Neural cell (in vitro differentiated cells): ENCODE results near the gene HAL. TPM values are rescaled to one million over a fixed set of nuclear protein-coding genes. Genes with fewer than 3 reads are reported as not detected.

Experiments
- H2AFZ ChIP-seq: fragments of 200-600, 300-800 bp; sonication (generic), shearing (Covaris generic); 2 replicates; pipeline ENCODE4 v1.6.0; 2014; ENCODE audit warnings: low read depth, mild to moderate bottlenecking, antibody characterized with exemption, low read length, moderate library complexity
- H3F3A ChIP-seq: fragments of 200-600 bp; shearing (Covaris generic); 2 replicates; pipeline ENCODE4 v1.6.1; 2016; ENCODE audit warnings: mild to moderate bottlenecking, moderate library complexity, mixed read lengths, antibody characterized with exemption, low read length; ENCODE audit not compliant: insufficient read depth, poor library complexity, severe bottlenecking
- H3K27ac ChIP-seq: fragments of 200-600, 300-800 bp; sonication (generic), shearing (Covaris generic); 2 replicates; pipeline ENCODE4 v1.5.1; 2014; ENCODE audit warnings: mild to moderate bottlenecking, low read length, moderate library complexity
- H3K27me3 ChIP-seq: fragments of 300-800, 200-600 bp; sonication (generic), shearing (Covaris generic); 2 replicates; pipeline ENCODE4 v1.6.0; 2014; ENCODE audit warnings: mild to moderate bottlenecking, low read depth, low read length, moderate library complexity; ENCODE audit not compliant: insufficient read depth
- H3K36me3 ChIP-seq: fragments of 300-800, 200-600 bp; sonication (generic), shearing (Covaris generic); 2 replicates; pipeline ENCODE4 v1.5.1; 2014; ENCODE audit warnings: mild to moderate bottlenecking, antibody characterized with exemption, low read length, moderate library complexity; ENCODE audit not compliant: insufficient read depth
- H3K4me2 ChIP-seq: fragments of 300-800, 200-600 bp; sonication (generic), shearing (Covaris generic); 2 replicates; pipeline ENCODE4 v1.6.0; 2014; ENCODE audit warnings: mild to moderate bottlenecking, low read length
- H3K4me3 ChIP-seq: fragments of 300-800, 200-600 bp; sonication (generic), shearing (Covaris generic); 2 replicates; pipeline ENCODE4 v1.5.1; 2014; ENCODE audit warnings: mild to moderate bottlenecking, low read length, moderate library complexity
- H3K79me2 ChIP-seq: fragments of 200-600 bp; shearing (Covaris generic); replicated peaks from 2 replicates; pipeline ENCODE4 v1.6.0; 2014; ENCODE audit warnings: mild to moderate bottlenecking, low read length, moderate library complexity; ENCODE audit not compliant: insufficient read depth
- H3K9ac ChIP-seq: fragments of 300-800, 200-600 bp; sonication (generic), shearing (Covaris generic); 2 replicates; pipeline ENCODE4 v1.6.1; 2016; ENCODE audit warnings: mild to moderate bottlenecking, low read length, mixed read lengths
- H3K9me2 ChIP-seq: fragments of 200-600 bp; shearing (Covaris generic); 2 replicates; pipeline ENCODE4 v1.6.1; 2016; ENCODE audit warnings: mild to moderate bottlenecking, low read length, mixed read lengths; ENCODE audit not compliant: insufficient read depth
- H3K9me3 ChIP-seq: fragments of 200-600, 300-800 bp; sonication (generic), shearing (Covaris generic); 2 replicates; pipeline ENCODE4 v1.6.1; 2016; ENCODE audit warnings: mild to moderate bottlenecking, mixed run types, low read length, moderate library complexity, mixed read lengths
- H4K20me1 ChIP-seq: fragments of 200-600 bp; shearing (Covaris generic); 2 replicates; pipeline ENCODE4 v1.6.1; 2016; ENCODE audit warnings: mild to moderate bottlenecking, mixed run types; ENCODE audit not compliant: insufficient read depth
- CTCF ChIP-seq: fragments of 450-650 bp; IDR thresholded peaks from 2 replicates; pipeline ENCODE4 v1.5.1; 2014; ENCODE audit warnings: antibody characterized with exemption, mild to moderate bottlenecking, moderate library complexity; ENCODE audit not compliant: poor library complexity, severe bottlenecking
- EP300 ChIP-seq: fragments of 450-650 bp; conservative IDR thresholded peaks from 2 replicates; pipeline ENCODE4 v1.6.1; 2014; ENCODE audit warnings: antibody characterized with exemption, mild to moderate bottlenecking, moderate library complexity; ENCODE audit not compliant: poor library complexity, severe bottlenecking
- EZH2 ChIP-seq: fragments of 200-600, 300-800 bp; shearing (Covaris generic), sonication (generic); IDR thresholded peaks from 2 replicates; pipeline ENCODE4 v1.6.1; 2014; ENCODE audit warnings: antibody characterized with exemption, low read length, borderline replicate concordance, mild to moderate bottlenecking; ENCODE audit not compliant: insufficient read depth, poor library complexity, severe bottlenecking
- MXI1 ChIP-seq: fragments of 450-650 bp; conservative IDR thresholded peaks from 2 replicates; pipeline ENCODE4 v1.6.1; 2014; ENCODE audit warnings: antibody characterized with exemption, mild to moderate bottlenecking; ENCODE audit not compliant: poor library complexity, severe bottlenecking
- POLR2AphosphoS5 ChIP-seq: IDR thresholded peaks from 2 replicates; pipeline ENCODE4 v1.6.1; 2012
- RAD21 ChIP-seq: fragments of 450-650 bp; conservative IDR thresholded peaks from 2 replicates; pipeline ENCODE4 v1.6.1; 2014; ENCODE audit warnings: antibody characterized with exemption, mild to moderate bottlenecking, moderate library complexity
- REST ChIP-seq: IDR thresholded peaks from 2 replicates; pipeline ENCODE4 v1.6.1; 2012; ENCODE audit warnings: borderline replicate concordance
- SMC3 ChIP-seq: fragments of 450-650 bp; conservative IDR thresholded peaks from 2 replicates; pipeline ENCODE4 v1.6.1; 2014; ENCODE audit warnings: antibody characterized with exemption, mild to moderate bottlenecking, moderate library complexity; ENCODE audit not compliant: poor library complexity
- TAF1 ChIP-seq: IDR thresholded peaks from 2 replicates; pipeline ENCODE4 v1.6.1; 2012; ENCODE audit warnings: low read depth
- polyA plus RNA-seq: library from polyadenylated mRNA; depleted of rRNA; stranded (reverse); fragments of >200 nt; gene quantifications from 2 replicates; pipeline ENCODE4 v1.2.3, GENCODE V29; 2014

The HAL gene
- polyA plus RNA-seq, 1 donor from 2014 or later, result not detected

- no peak overlapping the region for H3K4me3 ChIP-seq
- H3F3A ChIP-seq, result no peaks in the 10 kb centered on the region
- TF ChIP-seq CTCF (no peak), REST (no peak), EZH2 (no peak), SMC3 (no peak), MXI1 (no peak), TAF1 (no peak), POLR2AphosphoS5 (no peak)
- no peaks in the 10 kb centered on the region for H3K79me2 ChIP-seq
- no peaks in the 10 kb centered on the region for H3K9me2 ChIP-seq
- no peaks in the 10 kb centered on the region for H3K9me3 ChIP-seq
- H3K27me3 ChIP-seq, result peaks cover 11% of the 10 kb centered on the region
- no peaks in the 10 kb centered on the region for H4K20me1 ChIP-seq
- no peak overlapping the region for H3K4me2 ChIP-seq
- H3K9ac ChIP-seq, result no peak overlapping the region
- no peaks in the 10 kb centered on the region for H3K36me3 ChIP-seq
- no peak overlapping the region for H2AFZ ChIP-seq
- H3K27ac ChIP-seq, result no peak overlapping the region
Measured at GRCh38 chr12:95944108-95944704, 51.9 kb downstream of the HAL start.

GRCh38 chr12:95943330-95943842, 52.8 kb downstream of the HAL start, which contains the start of gene AMDHD1:
AMDHD1 (plus strand) TSS chr12:95943331; CDS start chr12:95943399, 68 bp downstream.
- H3K36me3 ChIP-seq, result no peaks in the 10 kb centered on the region
- H3K9me2 ChIP-seq, result no peaks in the 10 kb centered on the region
- no peaks in the 10 kb centered on the region for H3F3A ChIP-seq
- no peaks in the 10 kb centered on the region for H3K79me2 ChIP-seq
- H3K9ac ChIP-seq, result peak within 1 kb of the TSS; percentile 62
- H3K4me2 ChIP-seq, result peak within 1 kb of the TSS; percentile 58
- no peaks in the 10 kb centered on the region for H4K20me1 ChIP-seq
- TF ChIP-seq MXI1, result peak; percentile 24
- TF ChIP-seq EP300, result no peak
- peak; percentile 55 for TF ChIP-seq CTCF
- peak; percentile 2 for TF ChIP-seq RAD21
- peak; percentile 27 for TF ChIP-seq SMC3
- TF ChIP-seq REST, result no peak
- TF ChIP-seq POLR2AphosphoS5, result no peak
- TF ChIP-seq TAF1, result no peak
- H2AFZ ChIP-seq, result peak within 1 kb of the TSS; percentile 70
- peak within 1 kb of the TSS; percentile 77 for H3K4me3 ChIP-seq
- H3K27ac ChIP-seq, result no peak within 1 kb of the TSS
- H3K9me3 ChIP-seq, result no peaks in the 10 kb centered on the region
- H3K27me3 ChIP-seq, result peaks cover 11% of the 10 kb centered on the region
